KMS-11 (cell line): Measurements from ENCODE around the gene UGDH.

Source experiments
- H2AFZ ChIP-seq: fragments of 200-600 bp; sonication (generic); 2 replicates; pipeline ENCODE4 v1.6.1; 2016; ENCODE audit warnings: antibody characterized with exemption, mixed run types, low read depth
- H3K27ac ChIP-seq: fragments of 200-600 bp; sonication (generic); 2 replicates; pipeline ENCODE4 v1.6.1; 2016; ENCODE audit warnings: mild to moderate bottlenecking, mixed run types
- H3K27me3 ChIP-seq: fragments of 200-600 bp; sonication (generic); 2 replicates; pipeline ENCODE4 v1.6.1; 2017; ENCODE audit warnings: mild to moderate bottlenecking, low read depth, mixed run types, moderate library complexity; ENCODE audit not compliant: insufficient read depth
- H3K36me3 ChIP-seq: fragments of 200-600 bp; sonication (generic); 2 replicates; pipeline ENCODE4 v1.6.1; 2017; ENCODE audit warnings: mild to moderate bottlenecking, mixed run types; ENCODE audit not compliant: insufficient read depth
- H3K4me1 ChIP-seq: fragments of 200-600 bp; sonication (generic); 2 replicates; pipeline ENCODE4 v1.6.1; 2016; ENCODE audit warnings: mild to moderate bottlenecking, low read depth, mixed run types; ENCODE audit not compliant: poor library complexity, severe bottlenecking
- H3K4me2 ChIP-seq: fragments of 200-600 bp; sonication (generic); 2 replicates; pipeline ENCODE4 v1.7.0; 2016; ENCODE audit warnings: mild to moderate bottlenecking, mixed run types
- H3K4me3 ChIP-seq: fragments of 200-600 bp; sonication (generic); IDR thresholded peaks from 2 replicates; pipeline ENCODE4 v1.6.1; 2017; ENCODE audit warnings: low read depth, low read length, mixed read lengths; ENCODE audit not compliant: insufficient read depth
- H3K79me2 ChIP-seq: fragments of 200-600 bp; sonication (generic); 2 replicates; pipeline ENCODE4 v1.6.1; 2016; ENCODE audit warnings: low read depth, mixed run types; ENCODE audit not compliant: insufficient read depth
- H3K9ac ChIP-seq: fragments of 200-600 bp; sonication (generic); 2 replicates; pipeline ENCODE4 v1.6.1; 2016; ENCODE audit warnings: mild to moderate bottlenecking, mixed run types
- H4K20me1 ChIP-seq: fragments of 200-600 bp; sonication (generic); 2 replicates; pipeline ENCODE4 v1.6.1; 2016; ENCODE audit warnings: mild to moderate bottlenecking, mixed run types; ENCODE audit not compliant: insufficient read depth
- TF ChIP-seq, protein P1 (sequence below): fragments of 200-600 bp; sonication (generic); conservative IDR thresholded peaks from 2 replicates; pipeline ENCODE4 v1.6.1; 2017; ENCODE audit warnings: low read depth, mild to moderate bottlenecking, antibody characterized with exemption, low read length, moderate library complexity, mixed read lengths

The UGDH gene

GRCh38 chr4:39455486-39455885 is 71.8 kb downstream of the UGDH start:
- H2AFZ ChIP-seq: no peak overlapping the region
- no peak overlapping the region for H3K4me3 ChIP-seq
- H3K79me2 ChIP-seq: peaks cover 32% of the 10 kb centered on the region
- peaks cover 19% of the 10 kb centered on the region for H3K4me1 ChIP-seq
- no peak overlapping the region for H3K9ac ChIP-seq
- no peaks in the 10 kb centered on the region for H4K20me1 ChIP-seq
- H3K27ac ChIP-seq: no peak overlapping the region
- H3K27me3 ChIP-seq: no peaks in the 10 kb centered on the region
- TF ChIP-seq, protein P1, sequence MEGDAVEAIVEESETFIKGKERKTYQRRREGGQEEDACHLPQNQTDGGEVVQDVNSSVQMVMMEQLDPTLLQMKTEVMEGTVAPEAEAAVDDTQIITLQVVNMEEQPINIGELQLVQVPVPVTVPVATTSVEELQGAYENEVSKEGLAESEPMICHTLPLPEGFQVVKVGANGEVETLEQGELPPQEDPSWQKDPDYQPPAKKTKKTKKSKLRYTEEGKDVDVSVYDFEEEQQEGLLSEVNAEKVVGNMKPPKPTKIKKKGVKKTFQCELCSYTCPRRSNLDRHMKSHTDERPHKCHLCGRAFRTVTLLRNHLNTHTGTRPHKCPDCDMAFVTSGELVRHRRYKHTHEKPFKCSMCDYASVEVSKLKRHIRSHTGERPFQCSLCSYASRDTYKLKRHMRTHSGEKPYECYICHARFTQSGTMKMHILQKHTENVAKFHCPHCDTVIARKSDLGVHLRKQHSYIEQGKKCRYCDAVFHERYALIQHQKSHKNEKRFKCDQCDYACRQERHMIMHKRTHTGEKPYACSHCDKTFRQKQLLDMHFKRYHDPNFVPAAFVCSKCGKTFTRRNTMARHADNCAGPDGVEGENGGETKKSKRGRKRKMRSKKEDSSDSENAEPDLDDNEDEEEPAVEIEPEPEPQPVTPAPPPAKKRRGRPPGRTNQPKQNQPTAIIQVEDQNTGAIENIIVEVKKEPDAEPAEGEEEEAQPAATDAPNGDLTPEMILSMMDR: no peak
- H3K4me2 ChIP-seq: no peak overlapping the region
- H3K36me3 ChIP-seq: peaks cover 12% of the 10 kb centered on the region; the same call in 1 of the 2 replicates

DNA sequence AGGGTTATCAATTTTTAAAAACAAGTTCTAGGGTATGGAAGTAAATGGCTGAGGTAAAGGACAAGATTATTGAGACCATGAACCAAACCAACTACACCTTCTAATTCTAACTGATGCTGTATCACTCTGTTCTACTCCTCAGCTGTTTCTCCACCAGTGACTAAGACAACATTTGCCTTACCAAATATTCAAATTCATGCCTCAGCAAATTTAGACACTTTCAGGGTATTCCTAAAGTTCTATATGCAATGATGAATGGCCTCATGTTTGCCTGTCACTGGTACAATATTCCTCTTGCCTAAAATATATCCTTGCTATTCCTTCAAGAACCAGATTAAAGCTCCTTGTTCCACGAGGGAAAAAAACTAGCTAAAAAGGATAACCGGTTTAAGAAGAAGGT is 73.5 kb downstream of the UGDH start:
- Histone ChIP-seq H3K9ac (no peak overlapping the region), H3K36me3 (peaks cover 12% of the 10 kb centered on the region; the same call in 1 of the 2 replicates), H3K79me2 (peaks cover 32% of the 10 kb centered on the region), H4K20me1 (no peaks in the 10 kb centered on the region), H3K4me1 (peaks cover 18% of the 10 kb centered on the region), H2AFZ (no peak overlapping the region), H3K4me3 (no peak overlapping the region), H3K27me3 (no peaks in the 10 kb centered on the region), H3K27ac (no peak overlapping the region), H3K4me2 (no peak overlapping the region)
- TF ChIP-seq, protein P1: no peak

- Histone ChIP-seq H3K27me3 (no peaks in the 10 kb centered on the region), H3K4me2 (no peak overlapping the region), H3K4me1 (peaks cover 18% of the 10 kb centered on the region), H3K9ac (no peak overlapping the region), H3K79me2 (peaks cover 26% of the 10 kb centered on the region), H3K4me3 (no peak overlapping the region), H3K27ac (no peak overlapping the region), H2AFZ (no peak overlapping the region), H3K36me3 (peaks cover 12% of the 10 kb centered on the region; the same call in 1 of the 2 replicates), H4K20me1 (no peaks in the 10 kb centered on the region)
- TF ChIP-seq, protein P1: no peak
These were observed 74.2 kb downstream of the UGDH start for GRCh38 chr4:39452860-39453587.

DNA sequence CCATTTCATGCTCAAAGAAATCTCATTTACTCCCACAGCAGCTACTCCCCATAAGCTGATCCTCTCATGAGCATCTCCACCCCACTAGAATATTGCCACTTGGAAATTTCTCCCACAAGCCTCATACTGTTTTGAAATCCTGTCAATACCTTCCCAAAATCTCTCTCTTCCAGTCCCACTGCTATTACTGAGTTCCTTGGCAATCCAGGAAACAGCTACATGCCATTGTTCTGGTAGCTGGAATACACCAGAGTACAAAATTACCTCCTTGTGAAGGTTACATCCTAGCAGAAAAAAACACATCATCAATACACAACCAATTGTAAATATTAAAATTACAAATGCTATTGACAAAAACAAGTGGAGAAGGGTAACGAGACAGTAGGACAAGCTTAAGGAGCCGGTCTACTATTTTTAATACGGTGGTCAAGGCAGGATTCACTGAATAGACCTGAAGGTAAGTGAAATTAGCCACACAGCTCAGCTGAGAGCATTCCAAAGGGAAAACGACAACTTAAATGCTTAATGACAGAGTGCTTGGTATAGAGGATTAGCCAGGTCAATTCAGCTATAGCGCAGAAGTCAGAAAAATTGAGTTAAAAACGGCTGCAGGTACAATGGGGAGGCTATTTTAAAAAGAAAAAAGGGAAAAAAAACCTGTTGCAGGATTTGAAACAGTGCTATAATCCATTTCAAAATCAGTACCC is 74.9 kb downstream of the UGDH start:
- peaks cover 14% of the 10 kb centered on the region for H3K4me1 ChIP-seq
- H2AFZ ChIP-seq: no peak overlapping the region
- peaks cover 19% of the 10 kb centered on the region for H3K79me2 ChIP-seq
- no peak overlapping the region for H3K4me3 ChIP-seq
- no peaks in the 10 kb centered on the region for H4K20me1 ChIP-seq
- peaks cover 12% of the 10 kb centered on the region; the same call in 1 of the 2 replicates for H3K36me3 ChIP-seq
- no peak overlapping the region for H3K4me2 ChIP-seq
- no peaks in the 10 kb centered on the region for H3K27me3 ChIP-seq
- no peak overlapping the region for H3K9ac ChIP-seq
- TF ChIP-seq, protein P1: no peak
- no peak overlapping the region for H3K27ac ChIP-seq
